Stimulated activated effector memory CD8-positive, alpha-beta T cell treated with anti-CD3 and anti-CD28 coated beads, Interleukin-12 subunit alpha, Interleukin-12 subunit beta, amount 100 ng/mL, for 72 hours (primary cell): ENCODE data around the gene FOXI2.

Experiments
- ATAC-seq: fragments of 150-1000 bp; cut with Tn5 transposase; 2 replicates; pipeline ENCODE4 v1.10.0; 2021
- DNase-seq, 2 donors: peaks; one replicate each; pipeline ENCODE4 v3.0.0; 2021 to 2022; ENCODE audit warnings: low spot score in 2 of 2
- H3K27ac Mint-ChIP-seq: one replicate; pipeline ENCODE4 v1.8.0; 2022; ENCODE audit warnings: mild to moderate bottlenecking, mixed read lengths
- H3K36me3 Mint-ChIP-seq: one replicate; pipeline ENCODE4 v1.8.0; 2022; ENCODE audit warnings: mild to moderate bottlenecking, mixed read lengths
- H3K4me1 Mint-ChIP-seq: one replicate; pipeline ENCODE4 v1.8.0; 2022; ENCODE audit warnings: mixed read lengths
- H3K4me3 Mint-ChIP-seq: one replicate; pipeline ENCODE4 v1.8.0; 2022; ENCODE audit warnings: mild to moderate bottlenecking, mixed read lengths
- H3K9me3 Mint-ChIP-seq: one replicate; pipeline ENCODE4 v1.8.0; 2022; ENCODE audit warnings: mixed read lengths

FOXI2 gene

DNA sequence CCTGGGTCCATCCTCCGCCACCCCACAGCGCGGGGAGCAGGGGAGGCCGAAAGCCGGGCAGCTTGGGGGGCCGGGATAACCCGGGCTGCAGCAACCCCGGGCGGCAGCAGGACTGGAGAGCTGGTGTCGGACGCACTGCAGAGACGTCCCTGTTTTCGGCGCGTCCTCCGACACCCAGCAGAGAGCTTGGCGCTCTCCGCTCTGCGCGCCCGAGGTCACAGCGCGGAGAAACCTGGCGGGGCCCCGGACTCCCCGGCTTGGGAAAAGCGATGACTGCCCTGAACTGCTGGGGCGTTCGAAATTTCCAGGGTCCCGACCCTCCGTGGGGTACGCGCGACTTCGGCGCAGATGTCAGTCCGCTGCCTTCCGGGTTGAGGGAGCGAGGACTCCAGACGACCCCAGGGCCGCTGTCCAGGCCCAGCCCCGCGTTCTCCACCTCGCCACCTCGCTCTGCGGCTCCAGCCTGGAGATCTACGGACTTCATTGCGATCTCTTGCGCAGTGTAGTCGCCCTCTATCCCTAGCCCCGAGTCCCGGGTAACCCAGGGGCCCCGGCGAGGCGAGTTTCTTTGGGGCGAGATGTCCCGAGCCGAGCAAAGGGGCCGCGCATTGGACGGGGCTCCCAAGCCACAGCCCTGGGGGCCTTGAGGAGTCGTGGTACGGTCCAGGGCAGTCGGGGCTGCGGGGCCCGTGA lies 617 bp upstream of the FOXI2 start:
- no peaks in the 10 kb centered on the region for H3K4me1 Mint-ChIP-seq
- DNase-seq, result no peak
- H3K4me3 Mint-ChIP-seq, result no peak overlapping the region
- ATAC-seq, result no peak
- no peaks in the 10 kb centered on the region for H3K9me3 Mint-ChIP-seq
- peaks cover 6% of the 10 kb centered on the region for H3K36me3 Mint-ChIP-seq
- H3K27ac Mint-ChIP-seq, result no peak overlapping the region

DNA sequence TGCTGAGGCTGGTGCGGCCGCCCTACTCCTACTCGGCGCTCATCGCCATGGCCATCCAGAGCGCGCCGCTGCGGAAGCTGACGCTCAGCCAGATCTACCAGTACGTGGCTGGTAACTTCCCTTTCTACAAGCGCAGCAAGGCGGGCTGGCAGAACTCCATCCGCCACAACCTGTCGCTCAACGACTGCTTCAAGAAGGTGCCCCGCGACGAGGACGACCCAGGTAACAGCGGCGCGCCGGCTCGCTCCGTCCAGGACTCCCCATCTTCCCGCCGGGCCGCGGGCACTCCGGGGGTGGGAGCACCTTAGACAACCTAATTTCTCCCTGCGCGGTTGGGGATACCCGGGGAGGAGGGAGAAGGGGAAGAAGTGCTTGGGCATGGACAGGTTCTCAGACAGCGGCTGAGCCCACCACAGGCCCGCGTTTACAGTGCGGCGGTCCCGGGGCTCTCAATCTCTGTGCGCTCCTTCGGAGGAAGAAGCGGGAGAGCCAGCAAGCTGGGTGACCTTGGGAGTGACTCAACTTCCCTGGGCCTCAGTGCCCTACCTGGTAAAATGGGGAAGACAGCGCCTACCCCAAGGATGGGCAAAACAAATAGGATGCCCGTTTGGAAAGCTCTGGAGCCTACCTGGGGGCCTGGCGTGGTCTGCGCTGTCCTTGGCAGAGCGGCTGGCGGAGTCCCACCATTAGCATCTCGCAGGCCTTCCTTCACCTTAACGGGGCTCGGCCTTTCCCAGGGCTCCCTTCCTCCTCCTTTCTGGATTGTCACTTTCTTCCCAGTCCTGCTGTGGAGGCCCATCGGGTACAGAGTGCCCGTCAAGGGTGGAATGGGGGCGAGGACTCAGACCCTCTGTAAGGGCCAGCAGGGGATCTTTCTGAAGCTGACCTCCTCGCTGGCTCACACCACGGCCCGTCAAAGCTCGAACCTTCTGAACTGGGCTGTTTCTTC lies 852 bp downstream of the FOXI2 start:
- H3K9me3 Mint-ChIP-seq, result no peaks in the 10 kb centered on the region
- peaks cover 6% of the 10 kb centered on the region for H3K36me3 Mint-ChIP-seq
- no peak overlapping the region for H3K27ac Mint-ChIP-seq
- H3K4me1 Mint-ChIP-seq, result no peaks in the 10 kb centered on the region
- ATAC-seq, result no peak
- no peak overlapping the region for H3K4me3 Mint-ChIP-seq
- DNase-seq, result no peak

DNA sequence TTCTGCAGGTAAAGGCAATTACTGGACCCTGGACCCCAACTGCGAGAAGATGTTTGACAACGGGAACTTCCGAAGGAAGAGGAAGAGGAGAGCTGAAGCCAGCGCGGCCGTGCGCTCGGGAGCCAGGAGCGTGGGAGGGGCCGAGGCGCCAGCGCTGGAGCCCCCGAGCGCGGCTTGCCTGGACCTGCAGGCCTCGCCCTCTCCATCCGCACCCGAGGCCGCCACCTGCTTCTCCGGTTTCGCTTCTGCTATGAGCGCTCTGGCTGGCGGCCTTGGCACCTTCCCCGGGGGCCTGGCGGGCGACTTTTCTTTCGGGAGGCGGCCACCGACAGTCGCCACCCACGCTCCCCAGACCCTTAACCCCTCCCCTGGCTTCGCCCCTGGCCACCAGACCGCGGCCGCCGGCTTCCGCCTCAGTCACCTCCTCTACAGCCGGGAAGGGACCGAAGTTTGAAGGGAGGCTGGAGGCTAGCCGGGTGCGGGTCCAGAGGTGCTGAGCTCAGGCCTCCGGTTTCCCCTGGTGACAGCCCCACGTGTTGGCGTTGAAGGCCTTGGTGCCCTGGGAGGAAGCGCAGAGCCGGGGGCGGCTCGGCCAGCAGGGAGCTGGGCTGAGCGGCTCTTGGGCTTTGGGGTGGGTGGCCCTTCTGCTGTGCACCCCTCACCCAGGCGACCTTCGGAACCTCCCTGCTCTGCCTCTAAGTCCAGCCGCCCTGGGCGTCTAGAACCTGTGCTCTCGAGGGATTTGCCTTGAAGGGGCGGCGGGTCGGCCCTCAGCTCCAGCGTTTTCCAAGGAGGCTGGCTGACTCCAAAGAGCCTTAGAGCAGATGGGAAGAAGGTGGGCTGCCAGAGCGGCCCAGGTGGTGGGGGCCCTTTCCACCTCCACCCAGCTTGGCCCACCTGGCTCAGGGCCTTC lies 1.8 kb downstream of the FOXI2 start:
- Mint-ChIP-seq H3K27ac (no peak overlapping the region), H3K4me1 (no peaks in the 10 kb centered on the region), H3K36me3 (peaks cover 6% of the 10 kb centered on the region), H3K4me3 (no peak overlapping the region), H3K9me3 (no peaks in the 10 kb centered on the region)
- ATAC-seq (no peak), DNase-seq (no peak)

DNA sequence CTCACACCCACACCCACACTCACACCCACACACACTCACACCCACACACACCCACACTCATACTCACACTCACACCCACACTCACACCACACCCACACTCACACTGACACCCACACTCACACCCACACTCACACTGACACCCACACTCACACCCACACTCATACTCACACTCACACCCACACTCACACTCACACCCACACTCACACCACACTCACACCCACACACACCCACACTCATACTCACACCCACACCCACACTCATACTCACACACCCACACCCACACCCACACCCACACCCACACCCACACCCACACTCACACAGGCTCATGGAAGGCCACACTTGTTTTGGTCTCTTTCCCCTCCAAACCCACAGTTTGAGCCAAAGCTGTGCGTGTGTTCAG lies 2.9 kb downstream of the FOXI2 start:
- H3K36me3 Mint-ChIP-seq, result peaks cover 6% of the 10 kb centered on the region

GRCh38 chr10:127740596-127740995 lies 3.6 kb downstream of the FOXI2 start:
- Mint-ChIP-seq H3K9me3 (no peaks in the 10 kb centered on the region), H3K27ac (no peak overlapping the region), H3K4me1 (no peaks in the 10 kb centered on the region), H3K36me3 (peaks cover 6% of the 10 kb centered on the region), H3K4me3 (no peak overlapping the region)
- ATAC-seq (no peak), DNase-seq (no peak)

More for the DNA sequence above, 2.9 kb downstream of the FOXI2 start:
- no peak for DNase-seq
- H3K27ac Mint-ChIP-seq, result peak overlapping the region; percentile 72
- H3K9me3 Mint-ChIP-seq, result no peaks in the 10 kb centered on the region
- H3K4me1 Mint-ChIP-seq, result no peaks in the 10 kb centered on the region
- no peak overlapping the region for H3K4me3 Mint-ChIP-seq
- ATAC-seq, result no peak

DNA sequence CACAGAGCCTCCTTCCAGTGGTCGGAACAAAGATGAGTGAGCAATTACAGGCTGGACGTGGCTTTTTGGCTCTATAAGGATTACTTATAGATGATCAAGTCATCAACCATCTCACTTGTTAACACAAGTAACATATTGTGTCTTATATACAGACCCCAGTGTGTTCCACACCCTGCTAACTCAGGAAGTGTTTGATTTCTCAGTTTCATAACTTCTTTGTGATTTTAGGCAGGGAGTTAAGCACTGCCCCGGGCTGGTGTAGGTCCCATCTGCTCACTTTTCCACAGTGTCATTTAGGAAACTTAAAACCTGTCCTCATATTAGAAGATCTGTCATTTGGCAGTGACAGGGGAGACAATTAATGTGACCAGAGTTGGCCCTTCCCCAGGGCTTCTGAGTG lies 6.2 kb downstream of the FOXI2 start:
- no peak overlapping the region for H3K27ac Mint-ChIP-seq

GRCh38 chr10:127744956-127745355 lies 8.0 kb downstream of the FOXI2 start:
- no peak overlapping the region for H3K4me3 Mint-ChIP-seq
- ATAC-seq, result no peak

More for the DNA sequence above, 6.2 kb downstream of the FOXI2 start:
- no peaks in the 10 kb centered on the region for H3K4me1 Mint-ChIP-seq
- H3K9me3 Mint-ChIP-seq, result no peaks in the 10 kb centered on the region
- ATAC-seq (no peak), DNase-seq (no peak)
- peaks cover 6% of the 10 kb centered on the region for H3K36me3 Mint-ChIP-seq
- no peak overlapping the region for H3K4me3 Mint-ChIP-seq

GRCh38 chr10:127745861-127746260 lies 8.9 kb downstream of the FOXI2 start:
- H3K4me1 Mint-ChIP-seq, result no peaks in the 10 kb centered on the region
- peaks cover 2% of the 10 kb centered on the region for H3K9me3 Mint-ChIP-seq

More at GRCh38 chr10:127744956-127745355, 8.0 kb downstream of the FOXI2 start:
- H3K36me3 Mint-ChIP-seq, result peaks cover 4% of the 10 kb centered on the region
- H3K27ac Mint-ChIP-seq, result no peak overlapping the region
- peaks cover 2% of the 10 kb centered on the region for H3K9me3 Mint-ChIP-seq
- no peak for DNase-seq
- no peaks in the 10 kb centered on the region for H3K4me1 Mint-ChIP-seq

GRCh38 chr10:127755753-127756152 lies 18.8 kb downstream of the FOXI2 start:
- Mint-ChIP-seq H3K4me3 (no peak overlapping the region), H3K27ac (no peak overlapping the region), H3K36me3 (no peaks in the 10 kb centered on the region), H3K9me3 (no peaks in the 10 kb centered on the region), H3K4me1 (no peaks in the 10 kb centered on the region)
- DNase-seq (no peak), ATAC-seq (no peak)

More at GRCh38 chr10:127745861-127746260, 8.9 kb downstream of the FOXI2 start:
- ATAC-seq (no peak), DNase-seq (no peak)
- no peak overlapping the region for H3K4me3 Mint-ChIP-seq
- H3K36me3 Mint-ChIP-seq, result no peaks in the 10 kb centered on the region
- no peak overlapping the region for H3K27ac Mint-ChIP-seq

DNA sequence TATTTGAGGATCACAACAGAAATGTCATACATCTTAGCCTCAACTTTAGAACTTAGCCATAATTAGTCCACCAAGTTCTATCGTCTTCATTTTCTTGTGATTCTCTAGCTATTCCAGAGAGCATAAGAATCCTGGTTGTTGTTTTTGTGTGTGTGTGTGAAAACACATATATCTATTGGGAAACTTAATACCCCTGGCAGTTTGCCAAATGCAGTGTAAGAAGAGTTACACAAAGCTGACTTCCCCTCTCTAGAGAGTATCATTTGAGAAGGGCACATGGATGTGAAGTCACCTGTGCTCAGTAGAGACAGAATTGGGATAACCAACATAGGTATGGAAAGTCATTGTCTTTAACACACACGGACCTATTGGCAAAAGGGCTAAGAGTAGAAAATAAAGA lies 19.3 kb downstream of the FOXI2 start:
- no peaks in the 10 kb centered on the region for H3K4me1 Mint-ChIP-seq
- H3K36me3 Mint-ChIP-seq, result no peaks in the 10 kb centered on the region
- ATAC-seq (no peak), DNase-seq (no peak)
- H3K4me3 Mint-ChIP-seq, result no peak overlapping the region
- H3K27ac Mint-ChIP-seq, result no peak overlapping the region
- no peaks in the 10 kb centered on the region for H3K9me3 Mint-ChIP-seq

DNA sequence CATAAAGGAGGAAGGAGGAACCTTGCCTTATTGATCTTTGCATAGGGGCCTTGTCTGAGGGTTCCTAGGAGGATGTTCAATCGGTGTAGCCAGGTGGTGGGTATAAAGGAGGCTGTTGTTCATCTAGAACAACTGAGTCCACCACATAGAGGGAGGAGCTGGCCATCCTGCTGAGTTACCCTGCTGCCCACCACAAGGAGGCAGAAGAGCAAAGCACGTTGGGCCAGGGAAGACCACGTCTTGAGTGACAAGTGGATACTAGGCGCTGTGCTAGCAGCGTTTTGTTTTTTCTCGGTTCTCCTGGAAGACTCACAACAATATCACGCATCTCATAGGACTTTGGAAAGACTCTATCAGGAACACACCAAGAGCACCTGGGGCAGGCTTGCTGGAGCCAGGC lies 20.0 kb downstream of the FOXI2 start:
- Mint-ChIP-seq H3K36me3 (no peaks in the 10 kb centered on the region), H3K4me3 (no peak overlapping the region), H3K9me3 (no peaks in the 10 kb centered on the region), H3K4me1 (no peaks in the 10 kb centered on the region), H3K27ac (no peak overlapping the region)
- no peak for DNase-seq
- ATAC-seq, result no peak

DNA sequence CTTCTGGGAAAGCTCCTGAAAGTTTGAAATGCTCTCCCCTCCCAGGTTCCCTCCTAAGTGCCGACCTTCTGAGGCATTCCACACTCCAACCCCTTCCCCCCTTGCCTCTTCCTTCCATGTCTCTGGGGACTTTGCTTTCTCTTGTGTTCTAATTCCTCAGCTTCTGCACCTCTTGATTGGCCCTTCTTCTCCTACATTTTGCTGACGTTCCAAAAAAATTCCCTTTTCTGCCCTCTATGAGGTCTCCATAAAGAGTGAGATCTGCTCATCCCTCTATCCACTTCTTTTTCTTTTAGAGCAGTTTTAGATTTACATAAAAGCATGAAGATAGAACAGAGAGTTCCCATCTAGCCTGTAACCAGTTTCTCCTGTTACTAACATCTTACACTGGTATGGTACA lies 22.3 kb downstream of the FOXI2 start:
- DNase-seq, result no peak
- ATAC-seq, result no peak
- H3K4me1 Mint-ChIP-seq, result no peaks in the 10 kb centered on the region
- no peak overlapping the region for H3K27ac Mint-ChIP-seq
- H3K9me3 Mint-ChIP-seq, result no peaks in the 10 kb centered on the region
- no peaks in the 10 kb centered on the region for H3K36me3 Mint-ChIP-seq
- no peak overlapping the region for H3K4me3 Mint-ChIP-seq

GRCh38 chr10:127762925-127763324 lies 25.9 kb downstream of the FOXI2 start:
- no peak overlapping the region for H3K27ac Mint-ChIP-seq
- no peak for DNase-seq
- no peak for ATAC-seq
- H3K4me3 Mint-ChIP-seq, result no peak overlapping the region
- H3K36me3 Mint-ChIP-seq, result no peaks in the 10 kb centered on the region
- H3K4me1 Mint-ChIP-seq, result no peaks in the 10 kb centered on the region
- H3K9me3 Mint-ChIP-seq, result no peaks in the 10 kb centered on the region

DNA sequence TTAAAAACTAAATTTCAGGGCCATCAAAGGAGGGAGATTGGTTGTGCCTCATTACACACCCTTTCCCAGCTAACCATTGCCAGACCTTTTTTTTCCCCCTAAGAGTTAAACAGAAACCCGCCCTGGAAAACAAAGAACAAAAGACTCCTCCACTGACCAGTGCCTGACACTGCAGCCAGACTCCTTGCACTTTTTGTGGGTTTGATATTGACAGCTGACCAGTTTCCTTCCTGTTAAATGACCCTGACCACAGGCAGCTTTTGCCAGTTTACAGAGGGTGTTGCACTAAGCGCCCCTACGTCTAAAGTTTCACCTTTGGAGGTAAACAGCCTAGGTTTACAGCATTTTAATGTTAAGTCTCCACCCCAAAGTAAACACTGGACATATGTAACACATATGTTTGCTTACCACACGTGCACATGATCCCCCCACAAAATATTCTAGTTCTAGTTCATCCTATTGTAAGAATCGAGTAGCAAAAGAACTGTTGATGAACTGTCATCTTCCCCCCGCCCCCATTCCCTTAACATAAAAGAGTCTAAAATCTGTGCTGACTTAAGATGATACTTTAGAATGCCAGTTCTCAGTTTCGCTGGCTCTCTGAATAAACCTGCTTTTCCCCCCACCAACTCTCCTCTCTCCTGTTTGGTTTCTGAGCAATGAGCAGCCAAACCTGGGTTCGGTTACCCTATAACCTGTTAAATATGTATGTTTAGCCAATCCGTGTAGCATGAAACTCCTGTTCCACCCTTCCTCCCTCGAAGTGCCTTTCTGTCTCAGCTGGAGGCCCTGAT lies 38.0 kb downstream of the FOXI2 start:
- H3K4me3 Mint-ChIP-seq, result no peak overlapping the region

More for the DNA sequence above, 38.0 kb downstream of the FOXI2 start:
- H3K36me3 Mint-ChIP-seq, result no peaks in the 10 kb centered on the region
- ATAC-seq (no peak), DNase-seq (no peak)
- no peaks in the 10 kb centered on the region for H3K9me3 Mint-ChIP-seq
- H3K27ac Mint-ChIP-seq, result no peak overlapping the region
- no peaks in the 10 kb centered on the region for H3K4me1 Mint-ChIP-seq
